ENCODE data around the gene MAGEL2.
"Not testable (repeated sequence)": the region's sequence is repeated elsewhere in the genome, so short reads cannot be mapped to it uniquely, and the experiment has no call there.

MAGEL2 gene

GRCh38 chr15:23602124-23602523, 45.5 kb downstream of the MAGEL2 start:
- no peak for DNase-seq

GRCh38 chr15:23599053-23599452, 48.6 kb downstream of the MAGEL2 start:
- no peak for DNase-seq

GRCh38 chr15:23597278-23597677, 50.4 kb downstream of the MAGEL2 start:
- not testable (repeated sequence) for DNase-seq

GRCh38 chr15:23596736-23597135, 50.9 kb downstream of the MAGEL2 start:
- no peak for DNase-seq

GRCh38 chr15:23595368-23595767, 52.3 kb downstream of the MAGEL2 start:
- no peak for DNase-seq

- DNase-seq, result no peak
Measured at GRCh38 chr15:23594252-23594770, 53.4 kb downstream of the MAGEL2 start.

Data from NCI-H1105 treated with DMSO at 0.1 percent for 48 hours (cell line).